Measurements from ENCODE around the gene ZNF316.
"Not testable (repeated sequence)": the region's sequence is repeated elsewhere in the genome, so short reads cannot be mapped to it uniquely, and the experiment has no call there.

ZNF316 gene

DNA sequence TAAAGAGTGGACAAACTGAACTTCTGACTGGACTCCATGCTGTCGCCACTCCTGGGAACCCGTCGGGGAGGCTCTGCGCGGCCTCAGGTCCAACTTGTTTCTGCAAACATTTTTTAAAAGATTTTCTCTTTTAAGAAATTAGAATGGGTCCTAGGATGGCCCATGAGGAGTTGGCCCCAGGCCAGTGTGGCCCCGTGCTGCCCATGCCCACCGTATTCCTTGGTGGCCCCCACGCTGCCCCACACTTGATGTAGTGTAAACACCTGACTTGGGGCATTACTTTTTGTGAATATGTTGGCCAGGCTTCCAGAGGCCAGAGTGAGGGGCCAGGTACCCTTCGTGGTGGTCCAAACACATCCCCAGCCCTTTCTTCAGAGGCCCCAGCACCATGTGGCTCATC, 19.3 kb downstream of the ZNF316 start:
- Mint-ChIP-seq H3K4me1 (no peaks in the 10 kb centered on the region), H3K4me3 (no peak overlapping the region), H3K36me3 (peaks cover 17% of the 10 kb centered on the region), H3K27me3 (peaks cover 18% of the 10 kb centered on the region), H3K9me3 (peaks cover 5% of the 10 kb centered on the region), H3K27ac (no peak overlapping the region)
- no peak for DNase-seq
- CTCF ChIA-PET = no interaction called here

DNA sequence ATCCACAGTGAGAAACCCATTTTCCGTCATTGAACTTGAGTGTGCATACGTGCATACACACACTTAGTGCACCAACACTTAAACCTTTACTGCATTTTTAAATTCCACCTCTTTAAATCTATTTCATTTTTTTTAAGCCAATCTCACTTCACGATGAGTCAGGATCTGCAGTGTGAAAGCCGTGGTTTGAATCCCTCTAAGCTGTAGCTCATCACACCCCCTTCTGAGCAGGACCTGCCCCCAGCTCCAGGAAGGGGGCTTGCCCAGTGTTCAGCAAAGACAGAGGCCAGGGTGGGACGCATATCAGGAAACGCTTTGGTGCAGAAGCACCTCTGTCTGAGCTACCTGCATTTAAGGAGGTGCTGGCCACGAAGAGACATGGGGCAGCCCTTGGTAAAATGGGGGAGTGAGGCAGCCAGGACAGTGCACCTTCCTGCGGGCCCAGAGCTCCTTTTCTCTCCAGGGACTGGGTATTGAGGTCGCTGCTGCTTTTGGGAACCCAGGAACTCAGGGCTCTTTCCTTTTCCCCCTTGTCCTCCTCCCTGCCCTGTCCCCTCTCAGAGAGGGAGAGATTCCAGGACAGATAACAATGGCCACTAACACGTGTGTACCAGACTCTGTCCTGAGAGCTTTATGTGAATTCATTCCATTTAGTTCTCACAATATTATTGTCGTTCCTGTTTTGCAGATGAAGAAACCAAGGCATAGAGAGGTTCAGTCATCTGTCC, 21.7 kb downstream of the ZNF316 start:
- no peak overlapping the region for H3K4me3 Mint-ChIP-seq
- H3K27me3 Mint-ChIP-seq = peaks cover 37% of the 10 kb centered on the region
- CTCF ChIA-PET = interaction anchor here (0.6 kb wide), 1 partner anchor 146 kb away, joined by 3 read pairs; no protein-coding TSS in a partner anchor

DNA sequence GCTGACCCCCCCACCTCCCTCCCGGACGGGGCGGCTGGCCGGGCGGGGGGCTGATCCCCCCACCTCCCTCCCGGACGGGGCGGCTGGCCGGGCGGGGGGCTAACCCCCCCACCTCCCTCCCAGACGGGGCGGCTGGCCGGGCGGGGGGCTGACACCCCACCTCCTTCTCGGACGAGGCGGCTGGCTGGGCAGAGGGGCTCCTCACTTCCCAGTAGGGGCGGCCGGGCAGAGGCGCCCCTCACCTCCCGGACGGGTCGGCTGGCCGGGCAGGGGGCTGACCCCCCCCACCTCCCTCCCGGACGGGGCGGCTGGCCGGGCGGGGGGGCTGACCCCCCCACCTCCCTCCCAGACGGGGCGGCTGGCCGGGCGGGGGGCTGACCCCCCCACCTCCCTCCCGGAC, 33.7 kb downstream of the ZNF316 start:
- H3K27ac Mint-ChIP-seq, DNase-seq, H3K27me3 Mint-ChIP-seq, CTCF ChIA-PET, H3K4me1 Mint-ChIP-seq, H3K4me3 Mint-ChIP-seq: not testable (repeated sequence)
- Mint-ChIP-seq H3K9me3 (peaks cover 55% of the 10 kb centered on the region), H3K36me3 (peaks cover 17% of the 10 kb centered on the region)

More for the DNA sequence above, 21.7 kb downstream of the ZNF316 start:
- DNase-seq = no peak
- Mint-ChIP-seq H3K9me3 (peaks cover 6% of the 10 kb centered on the region), H3K4me1 (no peaks in the 10 kb centered on the region), H3K36me3 (peaks cover 10% of the 10 kb centered on the region), H3K27ac (no peak overlapping the region)

DNA sequence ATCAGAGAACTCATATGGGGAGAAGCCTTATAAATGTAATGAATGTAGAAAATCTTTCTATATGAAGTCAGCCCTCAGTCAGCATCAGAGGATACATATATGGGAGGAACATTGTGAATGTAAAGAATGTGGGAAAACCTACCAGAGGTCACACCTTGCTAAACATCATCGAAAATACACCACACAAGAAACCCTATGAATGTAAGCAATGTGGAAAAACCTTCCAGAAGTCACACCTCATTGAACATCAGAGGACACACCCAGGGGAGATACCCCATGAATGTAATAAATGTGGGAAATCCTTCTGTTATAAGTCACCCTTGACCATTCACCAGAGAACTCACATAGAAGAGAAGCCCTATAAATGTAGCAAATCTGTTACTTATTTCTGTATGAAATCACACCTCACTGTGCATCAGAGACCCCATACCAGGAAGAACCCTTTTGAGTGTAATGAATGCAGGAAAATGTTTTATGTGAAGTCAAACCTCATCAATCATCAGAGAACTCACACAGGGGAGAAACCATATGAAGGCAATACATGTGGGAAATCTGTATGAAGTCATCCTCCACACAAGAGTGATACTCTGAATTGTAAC, 38.8 kb downstream of the ZNF316 start:
- Mint-ChIP-seq H3K4me3 (no peak overlapping the region), H3K36me3 (peaks cover 20% of the 10 kb centered on the region), H3K4me1 (no peaks in the 10 kb centered on the region), H3K27ac (no peak overlapping the region), H3K9me3 (peaks cover 73% of the 10 kb centered on the region), H3K27me3 (no peaks in the 10 kb centered on the region)
- no peak for DNase-seq
- CTCF ChIA-PET = no interaction called here

DNA sequence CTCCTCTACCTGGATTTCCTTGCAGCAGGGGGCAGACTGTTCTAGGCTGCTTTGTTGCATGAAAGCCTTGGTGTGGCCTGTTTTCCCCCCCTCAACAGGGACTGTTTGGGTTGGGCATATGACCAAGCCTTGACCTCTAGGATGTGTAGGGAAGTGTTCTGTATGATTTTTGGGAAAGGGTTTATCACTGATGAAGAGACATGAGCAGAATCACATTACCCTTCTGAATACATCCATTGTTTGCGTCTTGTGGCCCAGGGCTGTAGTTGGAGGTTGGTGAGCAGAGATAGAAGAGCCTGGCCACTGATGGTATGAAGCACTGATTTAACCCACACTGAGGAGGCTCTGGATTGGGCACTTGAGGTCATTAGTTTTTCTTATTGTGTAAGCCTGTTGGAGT, 43.0 kb downstream of the ZNF316 start:
- Mint-ChIP-seq H3K27ac (no peak overlapping the region), H3K9me3 (peaks cover 80% of the 10 kb centered on the region), H3K36me3 (peaks cover 30% of the 10 kb centered on the region), H3K27me3 (no peaks in the 10 kb centered on the region), H3K4me1 (no peaks in the 10 kb centered on the region), H3K4me3 (no peak overlapping the region)
- CTCF ChIA-PET = no interaction called here
- DNase-seq = no peak

DNA sequence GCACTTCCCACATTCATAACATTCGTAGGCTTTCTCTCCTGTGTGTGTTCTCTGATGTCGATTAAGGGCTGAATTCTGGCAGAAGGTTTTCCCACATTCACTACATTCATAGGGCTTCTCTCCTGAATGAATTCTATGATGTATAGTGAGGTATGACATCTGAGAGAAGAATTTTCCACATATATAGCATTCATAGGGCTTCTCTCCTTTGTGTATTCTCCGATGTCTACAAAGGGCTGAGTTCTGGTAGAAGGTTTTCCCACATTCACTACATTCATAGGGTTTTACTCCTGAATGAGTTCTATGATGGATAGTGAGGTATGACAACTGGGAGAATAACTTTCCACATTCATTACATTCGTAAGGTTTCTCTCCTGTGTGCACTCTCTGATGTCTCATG, 54.0 kb downstream of the ZNF316 start:
- CTCF ChIA-PET = no interaction called here

DNA sequence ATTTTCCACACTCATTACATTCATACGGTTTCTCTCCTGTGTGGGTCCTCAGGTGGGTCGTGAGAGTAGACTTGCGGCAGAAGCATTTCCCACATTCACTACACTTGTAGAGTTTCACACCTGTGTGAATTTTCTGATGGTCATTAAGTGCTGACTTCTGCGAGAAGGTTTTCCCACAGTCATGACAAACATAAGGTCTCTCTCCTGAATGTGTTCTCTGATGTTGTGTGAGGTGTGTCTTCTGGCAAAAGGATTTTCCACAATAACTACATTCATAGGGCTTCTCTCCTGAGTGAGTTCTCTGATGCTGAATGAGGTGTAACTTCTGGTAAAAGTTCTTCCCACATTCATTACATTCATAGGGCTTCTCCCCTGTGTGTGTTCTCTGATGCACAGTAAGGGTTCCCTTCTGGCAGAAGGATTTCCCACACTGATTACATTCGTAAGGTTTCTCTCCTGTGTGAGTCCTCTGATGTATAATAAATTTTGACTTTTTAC, 54.5 kb downstream of the ZNF316 start:
- CTCF ChIA-PET = no interaction called here
- DNase-seq = no peak
- Mint-ChIP-seq H3K4me3 (no peak overlapping the region), H3K27ac (peak overlapping the region; percentile 60), H3K27me3 (no peaks in the 10 kb centered on the region), H3K4me1 (no peaks in the 10 kb centered on the region), H3K36me3 (peaks cover 29% of the 10 kb centered on the region), H3K9me3 (peaks cover 68% of the 10 kb centered on the region)

More for the DNA sequence above, 54.0 kb downstream of the ZNF316 start:
- no peak for DNase-seq
- no peaks in the 10 kb centered on the region for H3K27me3 Mint-ChIP-seq
- H3K27ac Mint-ChIP-seq = no peak overlapping the region
- no peak overlapping the region for H3K4me3 Mint-ChIP-seq
- H3K4me1 Mint-ChIP-seq = no peaks in the 10 kb centered on the region
- peaks cover 74% of the 10 kb centered on the region for H3K9me3 Mint-ChIP-seq
- peaks cover 34% of the 10 kb centered on the region for H3K36me3 Mint-ChIP-seq

DNA sequence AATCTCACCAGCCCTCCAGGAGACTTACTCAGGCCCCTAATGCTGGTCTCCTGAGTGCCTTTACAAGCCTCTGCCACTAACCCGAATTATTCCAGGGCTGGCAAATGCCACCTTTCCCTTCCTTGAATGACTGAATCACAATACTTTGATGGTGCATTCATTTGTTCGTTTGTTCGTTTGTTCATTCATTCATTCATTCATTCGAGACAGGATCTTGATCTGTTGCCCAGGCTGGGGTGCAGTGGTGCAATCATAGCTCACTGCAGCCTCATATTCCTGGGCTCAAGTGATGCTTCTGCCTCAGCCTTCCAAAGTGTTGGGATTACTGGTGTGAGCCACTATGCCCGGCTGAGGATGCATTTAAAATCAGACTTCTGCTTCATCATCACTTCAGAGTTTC, 63.7 kb downstream of the ZNF316 start:
- CTCF ChIA-PET = interaction anchor here (1.5 kb wide), 1 partner anchor 16 kb away, joined by 3 read pairs; no protein-coding TSS in a partner anchor
- Mint-ChIP-seq H3K36me3 (peaks cover 49% of the 10 kb centered on the region), H3K9me3 (peaks cover 52% of the 10 kb centered on the region), H3K27ac (no peak overlapping the region), H3K4me1 (peaks cover 28% of the 10 kb centered on the region), H3K4me3 (no peak overlapping the region), H3K27me3 (no peaks in the 10 kb centered on the region)
- no peak for DNase-seq

DNA sequence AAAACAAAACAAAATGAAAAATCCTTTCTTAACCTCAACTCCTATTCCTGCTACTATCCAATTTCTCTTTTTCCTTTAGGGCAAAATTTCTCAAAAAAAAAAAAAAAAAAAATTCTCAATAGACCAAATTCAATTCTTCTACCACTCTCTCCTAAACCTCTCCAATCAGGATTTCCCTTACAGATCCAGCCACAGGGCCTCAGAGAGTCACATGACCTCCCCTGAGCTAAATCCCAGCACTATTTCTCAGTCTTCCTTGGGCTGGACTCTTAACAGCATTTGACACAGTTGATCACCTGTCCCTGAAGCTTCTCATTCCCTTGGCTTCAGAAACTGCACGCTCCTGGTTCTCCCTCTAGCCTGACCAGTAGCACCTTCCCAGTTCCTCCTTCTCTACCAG, 64.7 kb downstream of the ZNF316 start:
- Mint-ChIP-seq H3K4me1 (peaks cover 29% of the 10 kb centered on the region), H3K27me3 (no peaks in the 10 kb centered on the region), H3K9me3 (peaks cover 52% of the 10 kb centered on the region), H3K27ac (no peak overlapping the region), H3K36me3 (peaks cover 52% of the 10 kb centered on the region), H3K4me3 (no peak overlapping the region)
- CTCF ChIA-PET = interaction anchor here (0.6 kb wide), 1 partner anchor 316 kb away, joined by 3 read pairs; no protein-coding TSS in a partner anchor
- no peak for DNase-seq

All from activated naive CD4-positive, alpha-beta T cell treated with anti-CD3 and anti-CD28 coated beads, Interleukin-2, amount 10 ng/mL, durations not matched to agents 7 days and 5 days (primary cell).